ENCODE results near the gene NFIA. TPM values are rescaled to one million over a fixed set of nuclear protein-coding genes. Genes with fewer than 3 reads are reported as not detected.

NFIA gene
- total RNA-seq, 2 donors from 2014 or later = 75.3 to 81.3 TPM

DNA sequence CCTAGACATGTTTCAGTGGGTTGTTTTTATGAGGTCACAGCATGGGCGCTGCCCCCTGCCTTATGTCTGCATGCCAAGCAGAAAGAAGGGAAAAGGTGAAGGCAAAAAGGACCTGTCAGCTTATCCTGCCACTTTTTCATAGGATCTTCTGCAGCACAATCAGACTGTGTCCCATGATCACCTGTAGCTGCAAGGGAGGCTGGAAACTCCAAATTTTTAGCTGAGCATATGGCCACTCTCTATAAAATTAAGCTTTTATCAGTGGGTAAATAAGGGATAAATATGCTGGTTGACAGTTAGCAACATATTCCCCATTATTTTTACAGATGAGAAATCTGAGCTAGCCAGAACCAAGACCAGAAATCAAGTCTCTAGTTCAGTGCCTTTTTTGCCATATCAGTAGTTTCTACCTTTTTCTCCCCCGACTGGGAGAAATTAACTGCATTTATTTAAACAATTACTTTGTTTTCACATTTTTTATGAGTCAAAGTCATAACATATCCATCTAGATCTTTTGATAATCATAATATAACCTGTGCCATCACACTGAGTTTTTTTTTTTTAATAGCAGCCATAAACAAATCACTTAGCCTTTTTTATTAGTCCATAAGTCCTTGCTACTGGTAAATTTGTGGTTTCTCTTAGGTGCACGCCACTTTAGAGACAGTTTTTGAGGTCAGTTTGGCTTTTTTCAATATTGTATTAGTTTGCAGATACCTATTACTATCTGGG lies 307.0 kb downstream of the NFIA start:
- Histone ChIP-seq H3K27me3 (no peaks in the 10 kb centered on the region), H3K27ac (no peak overlapping the region), H3K4me3 (no peak overlapping the region), H3K4me1 (peaks cover 0 to 23% of the 10 kb centered on the region in 2 donors), H3K9me3 (peaks cover 6 to 8% of the 10 kb centered on the region in 2 donors), H3K36me3 (peaks cover 5% of the 10 kb centered on the region)
- DNase-seq (ENCODE audit: low spot score) = no peak
- TF ChIP-seq, protein P1, sequence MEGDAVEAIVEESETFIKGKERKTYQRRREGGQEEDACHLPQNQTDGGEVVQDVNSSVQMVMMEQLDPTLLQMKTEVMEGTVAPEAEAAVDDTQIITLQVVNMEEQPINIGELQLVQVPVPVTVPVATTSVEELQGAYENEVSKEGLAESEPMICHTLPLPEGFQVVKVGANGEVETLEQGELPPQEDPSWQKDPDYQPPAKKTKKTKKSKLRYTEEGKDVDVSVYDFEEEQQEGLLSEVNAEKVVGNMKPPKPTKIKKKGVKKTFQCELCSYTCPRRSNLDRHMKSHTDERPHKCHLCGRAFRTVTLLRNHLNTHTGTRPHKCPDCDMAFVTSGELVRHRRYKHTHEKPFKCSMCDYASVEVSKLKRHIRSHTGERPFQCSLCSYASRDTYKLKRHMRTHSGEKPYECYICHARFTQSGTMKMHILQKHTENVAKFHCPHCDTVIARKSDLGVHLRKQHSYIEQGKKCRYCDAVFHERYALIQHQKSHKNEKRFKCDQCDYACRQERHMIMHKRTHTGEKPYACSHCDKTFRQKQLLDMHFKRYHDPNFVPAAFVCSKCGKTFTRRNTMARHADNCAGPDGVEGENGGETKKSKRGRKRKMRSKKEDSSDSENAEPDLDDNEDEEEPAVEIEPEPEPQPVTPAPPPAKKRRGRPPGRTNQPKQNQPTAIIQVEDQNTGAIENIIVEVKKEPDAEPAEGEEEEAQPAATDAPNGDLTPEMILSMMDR (IDR thresholded peaks at IDR 0.05) = no peak

DNA sequence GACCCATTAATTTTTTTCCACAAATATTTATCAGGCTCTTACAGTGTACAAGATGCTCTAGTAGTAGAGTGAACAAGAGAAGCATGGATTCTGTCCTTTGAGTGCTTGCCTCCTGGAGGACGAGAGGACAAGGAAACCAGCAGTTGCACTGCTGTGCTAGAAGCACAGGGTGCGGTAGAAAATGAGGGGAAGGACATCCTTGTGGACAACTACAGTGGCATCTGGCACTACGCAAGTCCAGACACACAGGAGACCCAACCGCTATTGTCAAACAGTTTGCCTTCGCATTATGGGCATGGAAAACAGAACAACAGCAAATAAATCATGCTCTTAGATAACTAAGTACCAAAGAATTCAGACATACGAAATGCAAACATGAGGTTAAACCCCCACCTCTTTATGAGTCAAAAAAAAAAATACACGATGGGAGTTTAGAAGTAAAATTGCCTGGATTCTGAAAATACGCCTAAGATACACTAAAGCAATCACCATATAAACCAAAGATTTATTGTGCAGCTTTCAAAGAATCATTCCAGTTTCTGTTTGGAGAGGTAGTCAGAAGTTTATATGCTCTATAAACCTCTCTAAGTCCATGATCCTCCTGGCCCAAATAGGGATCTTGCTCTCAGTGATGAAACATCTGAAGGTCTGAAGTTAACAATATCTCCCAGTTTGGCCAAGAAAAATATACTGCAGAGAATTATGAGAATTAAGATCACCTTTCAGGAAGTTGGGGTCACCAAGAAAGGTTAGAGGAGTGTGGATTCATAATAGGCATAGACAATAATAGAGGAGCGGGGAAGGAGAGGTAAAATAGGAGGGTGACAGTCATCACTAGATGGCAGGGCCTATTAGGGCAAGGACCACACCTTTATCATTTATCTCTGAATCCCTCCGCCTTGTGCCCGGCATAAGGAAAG lies 307.8 kb downstream of the NFIA start:
- TF ChIP-seq, protein P1 (IDR thresholded peaks at IDR 0.05) = no peak
- peaks cover 5% of the 10 kb centered on the region for H3K36me3 ChIP-seq

DNA sequence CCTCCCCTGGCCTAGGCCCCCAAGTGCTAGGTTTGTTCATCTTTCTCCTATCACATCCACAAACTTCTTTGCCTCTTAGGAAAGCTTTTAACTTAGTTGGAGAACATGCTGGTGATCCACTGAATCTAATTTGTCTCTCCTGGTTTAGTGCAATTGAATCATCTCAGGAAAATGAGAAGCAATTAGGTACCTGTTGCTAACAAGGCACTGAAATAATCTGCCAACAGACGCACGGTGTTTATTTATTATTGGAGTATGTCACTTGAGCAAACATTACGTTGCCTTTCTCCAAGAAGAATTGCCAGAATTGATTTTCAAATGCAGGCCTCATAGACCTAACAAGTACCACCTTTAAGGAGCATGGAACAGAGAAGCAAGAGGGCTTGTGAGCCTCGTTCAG lies 309.4 kb downstream of the NFIA start:
- no peak for DNase-seq (ENCODE audit: low spot score)
- Histone ChIP-seq H3K27ac (no peak overlapping the region), H3K9me3 (peaks cover 6 to 8% of the 10 kb centered on the region in 2 donors), H3K36me3 (peaks cover 5% of the 10 kb centered on the region), H3K4me3 (no peak overlapping the region), H3K4me1 (peaks cover 0 to 14% of the 10 kb centered on the region in 2 donors), H3K27me3 (no peaks in the 10 kb centered on the region)
- TF ChIP-seq, protein P1 (IDR thresholded peaks at IDR 0.05) = no peak

More for the DNA sequence above, 307.8 kb downstream of the NFIA start:
- no peak for DNase-seq (ENCODE audit: low spot score)
- Histone ChIP-seq H3K27me3 (no peaks in the 10 kb centered on the region), H3K4me1 (peaks cover 0 to 23% of the 10 kb centered on the region in 2 donors), H3K4me3 (no peak overlapping the region), H3K9me3 (peaks cover 6 to 8% of the 10 kb centered on the region in 2 donors), H3K27ac (no peak overlapping the region)

DNA sequence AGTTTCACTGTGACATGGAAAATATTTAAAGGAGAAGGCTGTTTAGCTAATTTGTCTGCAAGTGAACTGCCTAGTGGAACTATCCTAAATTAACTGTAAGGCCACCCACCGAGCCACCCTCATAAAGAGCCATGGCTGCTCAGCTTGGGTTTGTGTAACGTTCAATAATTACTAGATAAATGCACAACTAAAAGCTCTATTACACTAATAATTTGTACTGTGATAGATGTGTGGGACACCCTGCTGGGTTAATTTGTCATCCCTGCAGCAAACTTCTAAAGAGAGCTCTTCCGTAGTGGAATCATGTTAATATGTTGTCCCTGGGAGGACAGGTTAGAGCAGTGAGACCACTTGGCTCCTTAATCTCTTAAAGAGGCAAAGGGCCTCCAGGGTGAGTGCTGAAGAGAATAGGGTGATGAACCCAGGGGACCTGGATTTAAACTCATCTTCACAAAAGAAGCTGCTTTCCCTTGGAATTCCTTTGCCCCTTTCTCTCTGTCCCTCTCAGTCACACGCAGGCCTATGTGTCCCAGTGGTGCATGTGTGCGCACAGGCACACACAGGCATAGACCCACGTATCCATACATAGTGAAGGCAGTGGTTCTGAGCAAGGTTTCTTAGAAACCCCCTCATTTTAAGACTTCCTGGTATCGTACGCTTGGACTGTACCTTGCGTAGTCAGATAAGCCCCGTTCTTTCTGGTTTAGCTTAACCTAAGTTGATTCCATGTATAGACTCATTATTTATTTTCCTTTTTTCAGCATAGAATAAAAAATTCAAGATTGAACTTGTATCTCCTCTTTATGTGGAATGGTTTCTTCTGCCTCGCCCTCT lies 310.3 kb downstream of the NFIA start:
- no peak for DNase-seq (ENCODE audit: low spot score)
- Histone ChIP-seq H3K4me3 (no peak overlapping the region), H3K4me1 (peaks cover 0 to 11% of the 10 kb centered on the region in 2 donors), H3K36me3 (peaks cover 5% of the 10 kb centered on the region), H3K27ac (no peak overlapping the region), H3K9me3 (peaks cover 6 to 8% of the 10 kb centered on the region in 2 donors), H3K27me3 (no peaks in the 10 kb centered on the region)
- TF ChIP-seq, protein P1 (IDR thresholded peaks at IDR 0.05) = no peak

DNA sequence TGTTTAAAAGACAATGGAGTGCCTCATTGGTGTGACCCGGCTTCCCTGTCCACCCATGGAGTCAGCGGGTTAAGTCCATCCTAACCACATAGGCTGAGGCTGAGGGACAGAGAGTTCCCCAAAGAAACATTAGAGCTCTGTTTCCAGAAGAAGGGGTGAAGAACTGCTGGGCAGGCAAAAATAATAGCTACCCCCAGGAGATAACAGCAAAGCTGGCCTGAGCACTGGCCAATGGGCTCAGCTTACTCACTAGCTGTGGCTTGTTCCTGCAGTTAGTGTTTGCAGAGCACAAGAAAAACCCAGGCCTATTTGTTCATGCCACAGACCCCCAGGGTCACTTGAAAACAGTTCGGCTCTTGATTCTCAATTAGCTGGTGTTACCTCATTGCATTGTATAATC lies 311.2 kb downstream of the NFIA start:
- DNase-seq (ENCODE audit: low spot score) = no peak
- H3K27ac ChIP-seq = peak overlapping the region in 1 of 2 donors; percentile 8
- peaks cover 5% of the 10 kb centered on the region for H3K36me3 ChIP-seq
- H3K27me3 ChIP-seq = no peaks in the 10 kb centered on the region
- H3K9me3 ChIP-seq = peaks cover 6 to 8% of the 10 kb centered on the region in 2 donors
- H3K4me1 ChIP-seq = peaks cover 0 to 11% of the 10 kb centered on the region in 2 donors
- H3K4me3 ChIP-seq = no peak overlapping the region
- TF ChIP-seq, protein P1 (IDR thresholded peaks at IDR 0.05) = no peak
